Gastroesophageal sphincter (tissue), 3 donors: ENCODE measurements around the gene LRRC57.

Experiments used
- POLR2A ChIP-seq, 2 donors: fragments of 450-650 bp; IDR thresholded peaks; one replicate each; pipeline ENCODE4 v1.6.1; 2017; ENCODE audit warnings: antibody characterized with exemption in 2 of 2, mild to moderate bottlenecking in 2 of 2, moderate library complexity in 1 of 2
- POLR2AphosphoS5 ChIP-seq: sonication (generic); formaldehyde crosslinking; IDR thresholded peaks from one replicate; pipeline ENCODE4 v1.6.1; 2017; ENCODE audit warnings: antibody characterized with exemption
- TF ChIP-seq, protein P1 (sequence below), 4 experiments: fragments of 200-600 bp in 2 of 4; fragments of 450-650 bp in 2 of 4; sonication (generic) in 1 of 4; IDR thresholded peaks; one replicate each; pipeline ENCODE4 v1.5.1; 2017 to 2019; ENCODE audit warnings: antibody characterized with exemption in 4 of 4, mild to moderate bottlenecking in 2 of 4, moderate library complexity in 2 of 4

DNA sequence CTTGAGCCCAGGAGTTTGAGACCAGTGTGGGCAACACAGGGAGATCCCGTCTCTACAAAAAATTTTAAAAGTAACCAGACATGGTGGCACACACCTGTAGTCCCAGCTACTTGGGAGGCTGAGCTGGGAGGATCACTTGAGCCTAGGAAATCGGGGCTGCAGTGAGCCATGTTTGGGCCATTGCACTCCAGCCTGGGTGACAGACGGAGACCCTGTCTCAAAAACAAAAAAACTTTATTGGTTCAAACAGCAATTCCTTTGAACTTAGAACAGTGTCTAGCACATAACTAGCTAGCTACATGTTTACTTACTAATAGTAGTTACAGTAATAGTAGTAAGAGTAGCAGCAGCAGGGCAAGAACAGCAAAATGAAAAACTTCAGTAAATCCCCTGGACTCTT lies 10.1 kb upstream of the LRRC57 start:
- TF ChIP-seq, protein P1, sequence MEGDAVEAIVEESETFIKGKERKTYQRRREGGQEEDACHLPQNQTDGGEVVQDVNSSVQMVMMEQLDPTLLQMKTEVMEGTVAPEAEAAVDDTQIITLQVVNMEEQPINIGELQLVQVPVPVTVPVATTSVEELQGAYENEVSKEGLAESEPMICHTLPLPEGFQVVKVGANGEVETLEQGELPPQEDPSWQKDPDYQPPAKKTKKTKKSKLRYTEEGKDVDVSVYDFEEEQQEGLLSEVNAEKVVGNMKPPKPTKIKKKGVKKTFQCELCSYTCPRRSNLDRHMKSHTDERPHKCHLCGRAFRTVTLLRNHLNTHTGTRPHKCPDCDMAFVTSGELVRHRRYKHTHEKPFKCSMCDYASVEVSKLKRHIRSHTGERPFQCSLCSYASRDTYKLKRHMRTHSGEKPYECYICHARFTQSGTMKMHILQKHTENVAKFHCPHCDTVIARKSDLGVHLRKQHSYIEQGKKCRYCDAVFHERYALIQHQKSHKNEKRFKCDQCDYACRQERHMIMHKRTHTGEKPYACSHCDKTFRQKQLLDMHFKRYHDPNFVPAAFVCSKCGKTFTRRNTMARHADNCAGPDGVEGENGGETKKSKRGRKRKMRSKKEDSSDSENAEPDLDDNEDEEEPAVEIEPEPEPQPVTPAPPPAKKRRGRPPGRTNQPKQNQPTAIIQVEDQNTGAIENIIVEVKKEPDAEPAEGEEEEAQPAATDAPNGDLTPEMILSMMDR (IDR thresholded peaks at IDR 0.05), result no peak
- no peak for TF ChIP-seq POLR2A (IDR thresholded peaks at IDR 0.05)
- no peak for TF ChIP-seq POLR2AphosphoS5
